Fibroblast of lung (primary cell): Measurements from ENCODE around the gene RNASE13. TPM values are rescaled to one million over a fixed set of nuclear protein-coding genes. Genes with fewer than 3 reads are reported as not detected.
"Not testable (repeated sequence)": the region's sequence is repeated elsewhere in the genome, so short reads cannot be mapped to it uniquely, and the experiment has no call there.

Source experiments
- DNase-seq, 2 donors: peaks; one replicate each; pipeline versions ENCODE4 v3.0.0 to v3.0.0-alpha.2; 2010; ENCODE audit warnings: low read depth in 2 of 2
- H2AFZ ChIP-seq: 2 replicates; pipeline ENCODE4 v1.5.1; 2012; ENCODE audit warnings: low read length, control low read depth, inconsistent platforms
- H3K27ac ChIP-seq: 2 replicates; pipeline ENCODE4 v1.5.1; 2011; ENCODE audit warnings: low read length, control low read depth; ENCODE audit not compliant: insufficient read depth
- H3K27me3 ChIP-seq: 2 replicates; pipeline ENCODE4 v1.5.1; 2011; ENCODE audit warnings: mild to moderate bottlenecking, low read length; ENCODE audit not compliant: control insufficient read depth, insufficient read depth
- H3K36me3 ChIP-seq: 2 replicates; pipeline ENCODE4 v1.5.1; 2011; ENCODE audit warnings: low read length; ENCODE audit not compliant: control insufficient read depth, insufficient read depth
- H3K4me1 ChIP-seq: 2 replicates; pipeline ENCODE4 v1.5.1; 2011; ENCODE audit warnings: low read length; ENCODE audit not compliant: control insufficient read depth, insufficient read depth; ENCODE audit errors: extremely low read depth
- H3K4me2 ChIP-seq: 2 replicates; pipeline ENCODE4 v1.5.1; 2011; ENCODE audit warnings: low read length, control low read depth; ENCODE audit not compliant: insufficient read depth; ENCODE audit errors: extremely low read depth
- H3K4me3 ChIP-seq, 4 experiments: fragments of 200-600 bp in 1 of 4; sonication (generic) in 1 of 4; replicated peaks in 1 of 4; 2 replicates each; pipeline ENCODE4 v1.5.1; 2011 to 2016; ENCODE audit warnings: low read length in 4 of 4, low read depth in 3 of 4, mild to moderate bottlenecking in 3 of 4, control low read depth in 2 of 4, inconsistent platforms in 1 of 4, mixed read lengths in 1 of 4; ENCODE audit not compliant: insufficient read depth in 1 of 4; ENCODE audit errors: control extremely low read depth in 1 of 4
- H3K79me2 ChIP-seq: 2 replicates; pipeline ENCODE4 v1.5.1; 2012; ENCODE audit warnings: mild to moderate bottlenecking, low read length, inconsistent platforms; ENCODE audit not compliant: control insufficient read depth, insufficient read depth
- H3K9ac ChIP-seq: 2 replicates; pipeline ENCODE4 v1.5.1; 2011; ENCODE audit warnings: mild to moderate bottlenecking, low read length, control low read depth; ENCODE audit not compliant: insufficient read depth
- H3K9me3 ChIP-seq: 2 replicates; pipeline ENCODE4 v1.5.1; 2012; ENCODE audit warnings: low read depth, low read length; ENCODE audit not compliant: control insufficient read depth, insufficient read depth
- H4K20me1 ChIP-seq: 2 replicates; pipeline ENCODE4 v1.5.1; 2011; ENCODE audit warnings: low read length; ENCODE audit not compliant: control insufficient read depth, insufficient read depth; ENCODE audit errors: extremely low read depth
- CTCF ChIP-seq, 2 donors: IDR thresholded peaks in 1 of 2; conservative IDR thresholded peaks in 1 of 2; 1 replicate in 1 of 2; 2 replicates in 1 of 2; pipeline ENCODE4 v1.5.1; 2011 to 2012; ENCODE audit warnings: low read length in 2 of 2, control low read depth in 1 of 2, inconsistent platforms in 1 of 2, low read depth in 1 of 2, mild to moderate bottlenecking in 1 of 2
- EZH2 ChIP-seq: IDR thresholded peaks from 2 replicates; pipeline ENCODE4 v1.5.1; 2012; ENCODE audit warnings: low read length, control low read depth, mild to moderate bottlenecking; ENCODE audit errors: missing control alignments
- polyA plus RNA-seq, 2 donors: library from polyadenylated mRNA; depleted of rRNA in 1 of 2; stranded (reverse) in 1 of 2; unstranded in 1 of 2; fragments of >200 nt; gene quantifications; 2 replicates each; pipeline ENCODE4 v1.2.1, GENCODE V29; 2011 to 2012; ENCODE audit warnings: missing spikeins in 1 of 2
- total RNA-seq: library from RNA; depleted of rRNA; stranded (reverse); fragments of >200 nt; gene quantifications from 2 replicates; pipeline ENCODE4 v1.2.1, GENCODE V29; 2014

RNASE13 gene
- total and polyA plus RNA-seq, 2 donors (not counting 1 experiment from before 2014, with no cell fraction given) = not detected

- no peak for DNase-seq
- Histone ChIP-seq H2AFZ (no peak overlapping the region), H3K9ac (no peak overlapping the region)
These were observed 45.7 kb downstream of the RNASE13 start for GRCh38 chr14:20988717-20989470.

GRCh38 chr14:20986811-20987210, 47.8 kb downstream of the RNASE13 start:
- H3K79me2 ChIP-seq = peaks cover 14% of the 10 kb centered on the region
- DNase-seq = peak; percentile 91 to 97

More at GRCh38 chr14:20988717-20989470, 45.7 kb downstream of the RNASE13 start:
- H3K27ac ChIP-seq = peak overlapping the region; percentile 59
- H3K9me3 ChIP-seq = no peaks in the 10 kb centered on the region
- H3K4me2 ChIP-seq = peak overlapping the region; percentile 34
- H4K20me1 ChIP-seq = no peaks in the 10 kb centered on the region
- peak overlapping the region in 3 of 4 experiments; percentile 12 to 94 (median 64) for H3K4me3 ChIP-seq
- peaks cover 19% of the 10 kb centered on the region for H3K79me2 ChIP-seq
- peaks cover 6% of the 10 kb centered on the region for H3K4me1 ChIP-seq
- H3K36me3 ChIP-seq = peaks cover 4% of the 10 kb centered on the region
- H3K27me3 ChIP-seq = no peaks in the 10 kb centered on the region
- TF ChIP-seq EZH2 = no peak
- TF ChIP-seq CTCF (conservative IDR thresholded peaks at IDR 0.05 in 1 of 2, IDR thresholded peaks at IDR 0.05 in 1 of 2; ENCODE audit: low read depth in 1 of 2, low read length in 2 of 2) = no peak

GRCh38 chr14:20985650-20986049, 49.0 kb downstream of the RNASE13 start:
- not testable (repeated sequence) for H2AFZ ChIP-seq, H3K36me3 ChIP-seq, H3K4me1 ChIP-seq, H3K27me3 ChIP-seq, H3K4me3 ChIP-seq, H3K9ac ChIP-seq, DNase-seq, H3K79me2 ChIP-seq, H4K20me1 ChIP-seq, H3K4me2 ChIP-seq, H3K27ac ChIP-seq, H3K9me3 ChIP-seq

More at GRCh38 chr14:20986811-20987210, 47.8 kb downstream of the RNASE13 start:
- Histone ChIP-seq H3K27ac (no peak overlapping the region), H3K4me1 (peaks cover 6% of the 10 kb centered on the region), H3K4me3 (no peak overlapping the region), H3K4me2 (peak overlapping the region; percentile 34), H3K9me3 (no peaks in the 10 kb centered on the region), H4K20me1 (no peaks in the 10 kb centered on the region), H3K27me3 (no peaks in the 10 kb centered on the region), H3K9ac (no peak overlapping the region), H3K36me3 (no peaks in the 10 kb centered on the region), H2AFZ (no peak overlapping the region)
- no peak for TF ChIP-seq EZH2
- TF ChIP-seq CTCF (conservative IDR thresholded peaks at IDR 0.05 in 1 of 2, IDR thresholded peaks at IDR 0.05 in 1 of 2; ENCODE audit: low read depth in 1 of 2, low read length in 2 of 2) = no peak

Other genes with a start within 250 kb of the RNASE13 start
- gene RNASE1, start 232.0 kb downstream of the RNASE13 start, total RNA-seq = not detected in 2 replicates
- not detected in 2 replicates for gene RNASE1, start 232.0 kb downstream of the RNASE13 start, polyA plus RNA-seq
- gene RNASE3, start 143.4 kb downstream of the RNASE13 start, total RNA-seq = not detected in 2 replicates
- not detected in 2 replicates for gene RNASE3, start 143.4 kb downstream of the RNASE13 start, polyA plus RNA-seq
- not detected in 2 replicates for gene RNASE2, start 79.3 kb downstream of the RNASE13 start, total RNA-seq
- gene RNASE2, start 79.3 kb downstream of the RNASE13 start, polyA plus RNA-seq = not detected in 2 replicates
- 28.4 and 31.6 TPM in 2 replicates for gene METTL17, start 44.8 kb downstream of the RNASE13 start, total RNA-seq
- 47.7 and 48.5 TPM in 2 replicates for gene METTL17, start 44.8 kb downstream of the RNASE13 start, polyA plus RNA-seq
- 0.17 and 0.26 TPM in 2 replicates for gene SLC39A2, start 35.5 kb downstream of the RNASE13 start, total RNA-seq
- not detected in 2 replicates for gene SLC39A2, start 35.5 kb downstream of the RNASE13 start, polyA plus RNA-seq
- 0.50 and 1.8 TPM in 2 replicates for gene NDRG2, start 9.7 kb downstream of the RNASE13 start, total RNA-seq
- 0.32 and 0.34 TPM in 2 replicates for gene NDRG2, start 9.7 kb downstream of the RNASE13 start, polyA plus RNA-seq
- not detected in 2 replicates for gene TPPP2, start 4.6 kb downstream of the RNASE13 start, total RNA-seq
- gene TPPP2, start 4.6 kb downstream of the RNASE13 start, polyA plus RNA-seq = not detected in 2 replicates
- gene RNASE7, start 7.6 kb upstream of the RNASE13 start, total RNA-seq = not detected in 2 replicates
- not detected in 2 replicates for gene RNASE7, start 7.6 kb upstream of the RNASE13 start, polyA plus RNA-seq
- gene RNASE8, start 23.0 kb upstream of the RNASE13 start, total RNA-seq = not detected in 2 replicates
- not detected in 2 replicates for gene RNASE8, start 23.0 kb upstream of the RNASE13 start, polyA plus RNA-seq
- gene ARHGEF40, start 35.5 kb upstream of the RNASE13 start, total RNA-seq = 23.6 and 24.7 TPM in 2 replicates
- 18.2 and 34.6 TPM in 2 replicates for gene ARHGEF40, start 35.5 kb upstream of the RNASE13 start, polyA plus RNA-seq
- 3.9 and 4.6 TPM in 2 replicates for gene ZNF219, start 63.8 kb upstream of the RNASE13 start, total RNA-seq
- gene ZNF219, start 63.8 kb upstream of the RNASE13 start, polyA plus RNA-seq = 2.2 and 2.4 TPM in 2 replicates
- gene TMEM253, start 66.3 kb upstream of the RNASE13 start, total RNA-seq = not detected in 2 replicates
- 0.05 and 0.11 TPM in 2 replicates for gene TMEM253, start 66.3 kb upstream of the RNASE13 start, polyA plus RNA-seq
- not detected in 2 replicates for gene OR5AU1, start 121.3 kb upstream of the RNASE13 start, total RNA-seq
- gene OR5AU1, start 121.3 kb upstream of the RNASE13 start, polyA plus RNA-seq = not detected in 2 replicates
- 671 and 885 TPM in 2 replicates for gene HNRNPC, start 234.6 kb upstream of the RNASE13 start, total RNA-seq
- gene HNRNPC, start 234.6 kb upstream of the RNASE13 start, polyA plus RNA-seq = 543 and 766 TPM in 2 replicates
- under 0.01 TPM in 1 of 2 replicates, not detected in the other for gene RPGRIP1, start 245.3 kb upstream of the RNASE13 start, total RNA-seq
- 0.32 TPM in 1 of 2 replicates, not detected in the other for gene RPGRIP1, start 245.3 kb upstream of the RNASE13 start, polyA plus RNA-seq